ENCODE results near the gene SLC25A31.

Gene SLC25A31

GRCh38 chr4:127730142-127730913, at the start of gene SLC25A31:
TSS of gene SLC25A31 (plus strand) at chr4:127730400. CDS start at chr4:127730546, 146 bp downstream.
- Mint-ChIP-seq H3K4me3 (no peak within 1 kb of the TSS), H3K27ac (no peak within 1 kb of the TSS), H3K36me3 (ENCODE audit: low read depth) (no peaks in the 10 kb centered on the region), H3K27me3 (no peaks in the 10 kb centered on the region), H3K9me3 (no peaks in the 10 kb centered on the region), H3K4me1 (ENCODE audit: low read depth) (no peaks in the 10 kb centered on the region)
- intact Hi-C loops (cut with micrococcal nuclease), result no loop called here

DNA sequence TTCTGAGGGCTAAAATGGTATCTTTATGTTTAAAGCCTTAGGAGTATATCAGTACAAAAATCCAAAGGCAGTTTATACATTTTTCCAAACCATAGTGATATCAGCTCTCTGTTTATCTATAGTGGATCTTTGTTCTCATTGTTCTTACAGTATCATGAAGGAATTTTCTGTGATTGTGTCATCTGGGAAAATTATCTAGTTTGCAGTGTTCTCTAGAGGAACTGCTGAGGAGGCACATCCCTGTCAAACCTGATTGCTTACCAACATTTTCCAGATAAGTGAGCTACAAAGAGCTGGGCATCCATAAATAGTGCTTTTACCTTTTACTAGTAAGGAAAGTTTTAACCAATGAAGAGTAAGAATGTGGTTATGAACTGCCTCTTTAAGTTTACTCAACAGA, 44.9 kb upstream of the SLC25A31 start:
- H3K36me3 Mint-ChIP-seq (ENCODE audit: low read depth), result no peaks in the 10 kb centered on the region
- intact Hi-C loops (cut with micrococcal nuclease), result no loop called here
- no peaks in the 10 kb centered on the region for H3K9me3 Mint-ChIP-seq
- H3K27me3 Mint-ChIP-seq, result no peaks in the 10 kb centered on the region
- H3K27ac Mint-ChIP-seq, result no peak overlapping the region
- H3K4me1 Mint-ChIP-seq (ENCODE audit: low read depth), result peaks cover 5% of the 10 kb centered on the region
- H3K4me3 Mint-ChIP-seq, result no peak overlapping the region

DNA sequence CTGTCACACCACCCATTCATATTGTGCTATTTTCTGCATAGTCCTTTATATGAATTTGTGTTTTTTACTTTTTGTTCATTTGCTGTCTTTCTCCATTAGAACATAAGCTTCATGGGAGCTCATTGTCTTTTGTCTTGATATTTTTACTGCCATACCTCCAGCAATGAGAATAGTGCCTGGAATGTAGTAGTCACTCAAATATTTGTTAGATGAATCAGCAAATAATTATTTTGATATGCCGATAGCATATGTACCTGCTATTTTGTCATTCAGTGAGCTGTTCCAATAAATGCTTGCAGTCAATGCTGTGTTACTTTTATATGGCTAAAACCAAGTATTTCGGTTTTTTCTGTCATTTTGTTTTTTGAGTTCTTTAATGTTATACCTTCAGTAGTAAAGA, 43.5 kb upstream of the SLC25A31 start:
- Mint-ChIP-seq H3K36me3 (ENCODE audit: low read depth) (no peaks in the 10 kb centered on the region), H3K9me3 (no peaks in the 10 kb centered on the region), H3K4me3 (no peak overlapping the region), H3K27ac (no peak overlapping the region), H3K4me1 (ENCODE audit: low read depth) (peaks cover 5% of the 10 kb centered on the region), H3K27me3 (no peaks in the 10 kb centered on the region)
- intact Hi-C loops (cut with micrococcal nuclease), result no loop called here

- Mint-ChIP-seq H3K27ac (no peak overlapping the region), H3K4me1 (ENCODE audit: low read depth) (peaks cover 5% of the 10 kb centered on the region), H3K9me3 (no peaks in the 10 kb centered on the region), H3K36me3 (ENCODE audit: low read depth) (no peaks in the 10 kb centered on the region), H3K27me3 (no peaks in the 10 kb centered on the region), H3K4me3 (no peak overlapping the region)
- intact Hi-C loops (cut with micrococcal nuclease), result no loop called here
These were observed 42.6 kb upstream of the SLC25A31 start for GRCh38 chr4:127687580-127687979.

DNA sequence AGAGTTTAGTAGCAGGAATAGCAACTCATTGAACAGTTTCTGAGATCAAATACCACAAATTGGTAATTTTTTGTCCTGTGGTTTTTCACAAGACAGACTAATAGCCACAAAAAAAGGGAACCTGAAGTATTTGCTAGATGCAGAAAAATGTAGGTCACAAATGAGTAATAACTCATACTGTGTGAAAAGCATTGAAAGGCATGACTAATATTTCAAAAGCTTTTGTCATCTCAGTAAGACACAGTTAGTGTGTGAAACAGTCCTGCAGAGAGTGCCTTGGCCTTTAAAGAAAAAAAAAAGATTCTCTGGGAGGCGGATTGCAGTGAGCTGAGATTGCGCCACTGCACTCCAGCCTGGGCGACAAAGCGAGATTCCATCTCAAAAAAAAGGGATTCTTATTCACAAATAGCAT, 31.4 kb upstream of the SLC25A31 start:
- intact Hi-C loops (cut with micrococcal nuclease), result no loop called here
- H3K4me1 Mint-ChIP-seq (ENCODE audit: low read depth), result no peaks in the 10 kb centered on the region
- no peak overlapping the region for H3K4me3 Mint-ChIP-seq
- H3K36me3 Mint-ChIP-seq (ENCODE audit: low read depth), result no peaks in the 10 kb centered on the region
- peaks cover 9% of the 10 kb centered on the region for H3K9me3 Mint-ChIP-seq
- H3K27me3 Mint-ChIP-seq, result no peaks in the 10 kb centered on the region
- no peak overlapping the region for H3K27ac Mint-ChIP-seq

- Mint-ChIP-seq H3K4me1 (ENCODE audit: low read depth) (no peaks in the 10 kb centered on the region), H3K27ac (no peak overlapping the region), H3K9me3 (no peaks in the 10 kb centered on the region), H3K4me3 (no peak overlapping the region), H3K27me3 (no peaks in the 10 kb centered on the region), H3K36me3 (ENCODE audit: low read depth) (no peaks in the 10 kb centered on the region)
- intact Hi-C loops (cut with micrococcal nuclease), result no loop called here
These were observed 21.2 kb upstream of the SLC25A31 start for GRCh38 chr4:127708985-127709384.

DNA sequence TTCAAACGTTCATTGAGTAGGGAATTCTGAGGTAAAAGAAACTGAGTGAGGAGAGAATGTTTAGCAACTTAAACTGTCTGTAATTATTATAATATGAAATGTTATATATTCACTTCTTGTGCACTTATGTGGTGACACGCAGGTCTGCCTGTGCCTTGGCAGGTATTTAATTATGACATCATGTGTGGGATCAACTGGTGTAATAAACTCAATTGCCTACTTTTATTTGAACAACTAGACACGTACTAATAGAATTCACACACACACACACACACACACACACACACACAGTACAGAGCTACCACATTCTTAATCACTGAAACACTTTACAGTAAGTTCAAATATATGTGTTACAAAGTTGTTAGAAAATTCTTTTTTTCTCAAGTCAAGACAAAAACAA, 20.7 kb upstream of the SLC25A31 start:
- no peak overlapping the region for H3K27ac Mint-ChIP-seq
- intact Hi-C loops (cut with micrococcal nuclease), result no loop called here
- H3K4me3 Mint-ChIP-seq, result no peak overlapping the region
- H3K36me3 Mint-ChIP-seq (ENCODE audit: low read depth), result no peaks in the 10 kb centered on the region
- H3K9me3 Mint-ChIP-seq, result no peaks in the 10 kb centered on the region
- H3K27me3 Mint-ChIP-seq, result no peaks in the 10 kb centered on the region
- no peaks in the 10 kb centered on the region for H3K4me1 Mint-ChIP-seq (ENCODE audit: low read depth)

DNA sequence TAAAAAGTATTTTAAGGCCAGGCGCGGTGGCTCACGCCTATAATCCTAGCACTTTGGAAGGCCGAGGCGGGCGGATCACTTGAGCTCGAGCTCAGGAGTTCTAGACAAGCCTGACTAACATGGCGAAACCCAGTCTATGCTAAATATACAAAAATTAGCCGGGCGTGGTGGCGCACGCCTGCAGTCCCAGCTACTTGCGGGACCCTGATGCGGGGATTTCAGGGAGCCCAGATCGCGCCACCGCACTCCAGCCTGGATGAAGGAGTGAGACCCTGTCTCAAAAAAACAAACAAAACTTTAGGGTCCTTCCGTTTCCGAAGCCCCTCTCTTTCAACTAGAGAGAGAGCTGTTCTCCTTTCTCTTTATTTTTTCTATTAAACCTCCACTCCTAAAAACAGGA, 1.2 kb downstream of the SLC25A31 start:
- intact Hi-C loops (cut with micrococcal nuclease), result no loop called here
- no peaks in the 10 kb centered on the region for H3K4me1 Mint-ChIP-seq (ENCODE audit: low read depth)
- no peaks in the 10 kb centered on the region for H3K27me3 Mint-ChIP-seq
- H3K27ac Mint-ChIP-seq, result no peak overlapping the region
- H3K36me3 Mint-ChIP-seq (ENCODE audit: low read depth), result no peaks in the 10 kb centered on the region
- H3K9me3 Mint-ChIP-seq, result no peaks in the 10 kb centered on the region
- H3K4me3 Mint-ChIP-seq, result no peak overlapping the region

DNA sequence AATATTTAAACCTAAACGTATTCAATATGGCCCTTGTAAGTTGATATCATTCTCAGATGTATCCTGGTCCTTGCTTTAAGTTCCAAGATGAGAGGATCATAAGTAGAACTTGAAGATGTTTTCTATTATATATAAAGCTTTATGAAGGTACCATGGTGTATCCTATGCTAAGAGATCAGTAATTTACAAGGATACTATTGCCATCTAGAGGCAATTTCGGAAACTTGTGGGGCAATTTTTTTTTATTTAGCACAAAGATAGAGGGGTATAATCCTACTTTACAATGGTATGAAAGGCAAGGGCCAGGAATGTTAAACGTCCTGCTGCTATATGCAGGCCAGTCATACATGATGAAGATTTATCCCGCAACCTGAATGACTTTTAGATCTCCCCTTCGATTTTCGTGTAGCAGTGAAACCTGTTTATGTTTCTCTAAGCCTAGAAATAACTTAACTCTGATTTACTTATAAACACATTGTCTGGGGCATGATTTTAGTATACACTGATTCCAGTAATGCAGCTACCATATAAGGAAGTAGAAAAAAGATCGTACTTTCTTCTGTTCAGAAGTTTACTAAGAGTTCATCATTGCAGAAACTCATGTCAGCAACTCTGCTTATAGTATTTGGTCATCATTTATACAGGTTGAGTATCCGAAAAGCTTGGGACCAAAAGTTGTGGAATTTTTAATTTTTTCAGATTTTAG, 2.6 kb downstream of the SLC25A31 start:
- Mint-ChIP-seq H3K4me1 (ENCODE audit: low read depth) (no peaks in the 10 kb centered on the region), H3K27ac (no peak overlapping the region), H3K4me3 (no peak overlapping the region), H3K27me3 (no peaks in the 10 kb centered on the region), H3K36me3 (ENCODE audit: low read depth) (no peaks in the 10 kb centered on the region), H3K9me3 (no peaks in the 10 kb centered on the region)
- intact Hi-C loops (cut with micrococcal nuclease), result loop anchor here (1.0 kb wide), 1 partner anchor 127 kb away; no protein-coding TSS in a partner anchor

DNA sequence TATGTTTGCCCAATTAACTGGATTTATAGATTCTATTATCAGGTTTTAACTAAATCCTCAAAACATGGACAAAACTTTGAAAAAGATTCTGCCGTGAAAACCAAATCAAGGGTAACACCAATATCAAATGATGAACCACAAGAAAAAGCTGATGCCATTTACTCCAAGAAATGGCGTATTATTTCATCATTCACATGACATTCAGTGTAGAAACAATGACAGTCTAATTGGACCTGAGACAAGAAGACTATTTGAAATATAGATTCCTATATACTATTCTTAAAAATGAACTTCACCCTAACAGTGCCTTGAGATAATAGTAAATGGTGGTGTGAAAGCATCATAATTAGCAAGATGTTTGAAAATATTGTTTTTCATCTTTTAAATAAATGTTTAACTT, 4.8 kb downstream of the SLC25A31 start:
- Mint-ChIP-seq H3K27ac (no peak overlapping the region), H3K27me3 (no peaks in the 10 kb centered on the region), H3K4me3 (no peak overlapping the region), H3K4me1 (ENCODE audit: low read depth) (no peaks in the 10 kb centered on the region), H3K9me3 (no peaks in the 10 kb centered on the region), H3K36me3 (ENCODE audit: low read depth) (no peaks in the 10 kb centered on the region)
- intact Hi-C loops (cut with micrococcal nuclease), result no loop called here

DNA sequence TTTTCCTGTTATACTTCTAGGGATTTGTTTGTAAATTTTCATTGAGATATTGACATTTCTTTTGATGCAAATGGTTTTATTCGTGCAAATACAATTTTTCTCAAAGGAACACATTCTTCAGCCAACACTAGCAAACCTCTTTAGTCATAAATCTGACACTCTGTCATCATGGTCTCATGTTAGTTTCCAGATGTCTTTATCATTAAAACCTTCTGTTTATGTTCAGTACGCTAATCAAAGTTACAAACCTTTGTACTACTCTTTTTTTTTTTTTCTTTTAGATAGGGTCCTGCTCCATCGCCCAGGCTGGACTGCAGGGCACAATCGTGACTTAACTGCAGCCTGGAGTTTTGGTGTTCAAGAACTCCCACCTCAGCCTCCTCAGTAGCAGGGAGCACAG, 7.1 kb downstream of the SLC25A31 start:
- Mint-ChIP-seq H3K27ac (no peak overlapping the region), H3K27me3 (no peaks in the 10 kb centered on the region), H3K36me3 (ENCODE audit: low read depth) (no peaks in the 10 kb centered on the region), H3K4me3 (no peak overlapping the region), H3K4me1 (ENCODE audit: low read depth) (no peaks in the 10 kb centered on the region), H3K9me3 (peaks cover 9% of the 10 kb centered on the region)
- intact Hi-C loops (cut with micrococcal nuclease), result no loop called here

- H3K36me3 Mint-ChIP-seq (ENCODE audit: low read depth), result no peaks in the 10 kb centered on the region
- peaks cover 16% of the 10 kb centered on the region for H3K9me3 Mint-ChIP-seq
These were observed 11.0 kb downstream of the SLC25A31 start for GRCh38 chr4:127741247-127741646.

GRCh38 chr4:127747883-127748282, 17.7 kb downstream of the SLC25A31 start:
- H3K36me3 Mint-ChIP-seq (ENCODE audit: low read depth), result no peaks in the 10 kb centered on the region
- H3K4me3 Mint-ChIP-seq, result no peak overlapping the region
- intact Hi-C loops (cut with micrococcal nuclease), result no loop called here
- no peaks in the 10 kb centered on the region for H3K27me3 Mint-ChIP-seq
- peaks cover 28% of the 10 kb centered on the region for H3K9me3 Mint-ChIP-seq
- H3K4me1 Mint-ChIP-seq (ENCODE audit: low read depth), result no peaks in the 10 kb centered on the region
- H3K27ac Mint-ChIP-seq, result no peak overlapping the region

More at GRCh38 chr4:127741247-127741646, 11.0 kb downstream of the SLC25A31 start:
- Mint-ChIP-seq H3K27ac (no peak overlapping the region), H3K4me3 (no peak overlapping the region), H3K27me3 (no peaks in the 10 kb centered on the region), H3K4me1 (ENCODE audit: low read depth) (no peaks in the 10 kb centered on the region)
- intact Hi-C loops (cut with micrococcal nuclease), result no loop called here

GRCh38 chr4:127748957-127749356, 18.8 kb downstream of the SLC25A31 start:
- peaks cover 26% of the 10 kb centered on the region for H3K9me3 Mint-ChIP-seq

More at GRCh38 chr4:127748957-127749356, 18.8 kb downstream of the SLC25A31 start:
- H3K27me3 Mint-ChIP-seq, result no peaks in the 10 kb centered on the region
- intact Hi-C loops (cut with micrococcal nuclease), result no loop called here
- H3K36me3 Mint-ChIP-seq (ENCODE audit: low read depth), result no peaks in the 10 kb centered on the region
- H3K4me3 Mint-ChIP-seq, result no peak overlapping the region
- no peaks in the 10 kb centered on the region for H3K4me1 Mint-ChIP-seq (ENCODE audit: low read depth)
- no peak overlapping the region for H3K27ac Mint-ChIP-seq

Measured in dendritic cell treated with granulocyte-macrophage colony-stimulating factor and Interleukin-4, amounts not matched to agents 40 ng/mL and 50 ng/mL, for 4 days (primary cell).